ENCODE results near the gene FMC1. TPM values are rescaled to one million over a fixed set of nuclear protein-coding genes. Genes with fewer than 3 reads are reported as not detected.

The FMC1 gene
- total RNA-seq, 6 experiments from 2014 or later, result 9.5 to 17.5 (median 14.0) TPM

- H3K27ac Mint-ChIP-seq, result peak overlapping the region; percentile 99
- H3K4me3 Mint-ChIP-seq, result peak overlapping the region; percentile 95
- peaks cover 17% of the 10 kb centered on the region for H3K9me3 Mint-ChIP-seq
Observed at GRCh38 chr7:139340037-139340807, 915 bp upstream of the FMC1 start.

GRCh38 chr7:139340808-139341057, 404 bp upstream of the FMC1 start:
- peaks cover 13% of the 10 kb centered on the region for H3K27me3 Mint-ChIP-seq (ENCODE audit: insufficient read depth)
- TF ChIP-seq CTCF (IDR thresholded peaks at IDR 0.05), result no peak

More at GRCh38 chr7:139340037-139340807, 915 bp upstream of the FMC1 start:
- peaks cover 21% of the 10 kb centered on the region for H3K4me1 Mint-ChIP-seq (ENCODE audit: low read depth)
- TF ChIP-seq CTCF (IDR thresholded peaks at IDR 0.05), result peak; percentile 84
- DNase-seq, result peak; percentile 98
- H3K27me3 Mint-ChIP-seq (ENCODE audit: insufficient read depth), result peaks cover 13% of the 10 kb centered on the region
- peaks cover 7% of the 10 kb centered on the region for H3K36me3 Mint-ChIP-seq (ENCODE audit: low read depth)

GRCh38 chr7:139341776-139342226, 664 bp downstream of the FMC1 start:
- DNase-seq, result no peak
- Mint-ChIP-seq H3K4me1 (ENCODE audit: low read depth) (peaks cover 21% of the 10 kb centered on the region), H3K27ac (peak overlapping the region; percentile 99), H3K36me3 (ENCODE audit: low read depth) (peaks cover 9% of the 10 kb centered on the region), H3K27me3 (ENCODE audit: insufficient read depth) (peaks cover 13% of the 10 kb centered on the region), H3K4me3 (peak overlapping the region; percentile 95), H3K9me3 (peaks cover 17% of the 10 kb centered on the region)
- TF ChIP-seq CTCF (IDR thresholded peaks at IDR 0.05), result no peak

More at GRCh38 chr7:139340808-139341057, 404 bp upstream of the FMC1 start:
- Mint-ChIP-seq H3K36me3 (ENCODE audit: low read depth) (peaks cover 7% of the 10 kb centered on the region), H3K27ac (peak overlapping the region; percentile 99), H3K9me3 (peaks cover 17% of the 10 kb centered on the region), H3K4me3 (peak overlapping the region; percentile 95), H3K4me1 (ENCODE audit: low read depth) (peaks cover 21% of the 10 kb centered on the region)
- DNase-seq, result no peak

GRCh38 chr7:139345042-139345441, 3.9 kb downstream of the FMC1 start:
- no peak overlapping the region for H3K4me3 Mint-ChIP-seq
- H3K9me3 Mint-ChIP-seq, result peaks cover 6% of the 10 kb centered on the region
- H3K4me1 Mint-ChIP-seq (ENCODE audit: low read depth), result peaks cover 17% of the 10 kb centered on the region
- peaks cover 7% of the 10 kb centered on the region for H3K27me3 Mint-ChIP-seq (ENCODE audit: insufficient read depth)
- H3K36me3 Mint-ChIP-seq (ENCODE audit: low read depth), result peaks cover 6% of the 10 kb centered on the region
- TF ChIP-seq CTCF (IDR thresholded peaks at IDR 0.05), result no peak
- no peak for DNase-seq
- no peak overlapping the region for H3K27ac Mint-ChIP-seq

- H3K27me3 Mint-ChIP-seq (ENCODE audit: insufficient read depth), result peaks cover 2% of the 10 kb centered on the region; the same call in 1 of the 2 replicates
- no peak overlapping the region for H3K4me3 Mint-ChIP-seq
- TF ChIP-seq CTCF (IDR thresholded peaks at IDR 0.05), result no peak
- no peak overlapping the region for H3K27ac Mint-ChIP-seq
- H3K4me1 Mint-ChIP-seq (ENCODE audit: low read depth), result peaks cover 14% of the 10 kb centered on the region
- no peaks in the 10 kb centered on the region for H3K9me3 Mint-ChIP-seq
- H3K36me3 Mint-ChIP-seq (ENCODE audit: low read depth), result peaks cover 18% of the 10 kb centered on the region
- DNase-seq, result no peak
Observed at GRCh38 chr7:139351027-139351426, 9.9 kb downstream of the FMC1 start.

Measured in HFFc6 (cell line).